Measurements from ENCODE around the gene CDH4.

- no peak for TF ChIP-seq EZH2 (IDR thresholded peaks at IDR 0.05; ENCODE audit: insufficient read depth, low read length)
- TF ChIP-seq, protein P1, sequence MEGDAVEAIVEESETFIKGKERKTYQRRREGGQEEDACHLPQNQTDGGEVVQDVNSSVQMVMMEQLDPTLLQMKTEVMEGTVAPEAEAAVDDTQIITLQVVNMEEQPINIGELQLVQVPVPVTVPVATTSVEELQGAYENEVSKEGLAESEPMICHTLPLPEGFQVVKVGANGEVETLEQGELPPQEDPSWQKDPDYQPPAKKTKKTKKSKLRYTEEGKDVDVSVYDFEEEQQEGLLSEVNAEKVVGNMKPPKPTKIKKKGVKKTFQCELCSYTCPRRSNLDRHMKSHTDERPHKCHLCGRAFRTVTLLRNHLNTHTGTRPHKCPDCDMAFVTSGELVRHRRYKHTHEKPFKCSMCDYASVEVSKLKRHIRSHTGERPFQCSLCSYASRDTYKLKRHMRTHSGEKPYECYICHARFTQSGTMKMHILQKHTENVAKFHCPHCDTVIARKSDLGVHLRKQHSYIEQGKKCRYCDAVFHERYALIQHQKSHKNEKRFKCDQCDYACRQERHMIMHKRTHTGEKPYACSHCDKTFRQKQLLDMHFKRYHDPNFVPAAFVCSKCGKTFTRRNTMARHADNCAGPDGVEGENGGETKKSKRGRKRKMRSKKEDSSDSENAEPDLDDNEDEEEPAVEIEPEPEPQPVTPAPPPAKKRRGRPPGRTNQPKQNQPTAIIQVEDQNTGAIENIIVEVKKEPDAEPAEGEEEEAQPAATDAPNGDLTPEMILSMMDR (IDR thresholded peaks at IDR 0.05; ENCODE audit: insufficient read depth, low read depth, low read length): no peak
Observed at GRCh38 chr20:61457725-61458124, 205.7 kb downstream of the CDH4 start.

Data from astrocyte (in vitro differentiated cells and primary cell).